Measurements from ENCODE around the gene GPC5.

The GPC5 gene

DNA sequence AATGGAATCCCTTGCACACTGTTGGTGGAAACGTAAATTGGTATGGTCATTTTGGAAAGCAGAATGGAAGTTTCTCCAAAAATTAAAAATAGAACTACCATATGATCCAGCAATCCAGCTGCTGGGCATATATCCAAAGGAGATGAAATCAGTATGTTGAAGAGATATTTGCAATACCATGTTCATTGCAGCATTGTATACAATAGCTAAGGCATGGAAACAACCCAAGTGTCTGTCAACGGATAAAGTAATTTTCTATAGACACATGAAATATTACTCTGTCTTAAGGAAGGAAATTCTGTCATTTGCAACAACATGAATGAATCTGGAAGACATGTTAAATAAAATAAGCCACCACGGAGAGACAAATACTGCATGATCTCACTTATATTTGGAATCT is 124.7 kb downstream of the GPC5 start:
- H3K36me3 Mint-ChIP-seq (ENCODE audit: low read depth): no peaks in the 10 kb centered on the region
- ATAC-seq: no peak
- no peak overlapping the region for H3K4me3 Mint-ChIP-seq

DNA sequence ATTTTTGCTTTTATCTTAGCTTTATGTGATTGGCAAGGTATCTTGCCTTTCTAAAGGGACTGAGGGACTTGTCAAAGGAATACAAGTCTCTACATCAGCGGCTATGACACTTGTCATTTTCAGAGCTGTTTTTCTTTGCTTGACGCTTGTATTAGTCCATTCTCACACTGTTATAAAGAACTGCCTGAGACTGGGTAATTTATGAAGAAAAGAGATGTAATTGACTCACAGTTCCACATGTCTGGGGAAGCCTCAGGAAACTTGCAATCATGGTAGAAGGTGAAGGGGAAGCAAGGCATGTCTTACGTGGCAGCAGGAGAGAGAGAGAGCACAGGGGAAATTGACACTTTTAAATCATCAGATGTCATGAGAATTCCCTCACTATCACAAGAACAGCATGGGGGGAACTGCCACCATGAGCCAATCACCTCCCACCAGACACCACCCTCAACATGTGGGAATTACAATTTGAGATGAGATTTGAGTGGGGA is 128.2 kb downstream of the GPC5 start:
- no peak for DNase-seq
- H3K4me3 Mint-ChIP-seq: no peak overlapping the region
- H3K36me3 Mint-ChIP-seq (ENCODE audit: low read depth): no peaks in the 10 kb centered on the region
- H3K4me1 Mint-ChIP-seq: no peaks in the 10 kb centered on the region
- H3K9me3 Mint-ChIP-seq: peaks cover 4% of the 10 kb centered on the region
- no peaks in the 10 kb centered on the region for H3K27me3 Mint-ChIP-seq
- H3K27ac Mint-ChIP-seq: no peak overlapping the region
- ATAC-seq: no peak

More for the DNA sequence above, 124.7 kb downstream of the GPC5 start:
- Mint-ChIP-seq H3K27me3 (no peaks in the 10 kb centered on the region), H3K4me1 (no peaks in the 10 kb centered on the region), H3K27ac (no peak overlapping the region), H3K9me3 (peaks cover 4% of the 10 kb centered on the region)
- DNase-seq: no peak

DNA sequence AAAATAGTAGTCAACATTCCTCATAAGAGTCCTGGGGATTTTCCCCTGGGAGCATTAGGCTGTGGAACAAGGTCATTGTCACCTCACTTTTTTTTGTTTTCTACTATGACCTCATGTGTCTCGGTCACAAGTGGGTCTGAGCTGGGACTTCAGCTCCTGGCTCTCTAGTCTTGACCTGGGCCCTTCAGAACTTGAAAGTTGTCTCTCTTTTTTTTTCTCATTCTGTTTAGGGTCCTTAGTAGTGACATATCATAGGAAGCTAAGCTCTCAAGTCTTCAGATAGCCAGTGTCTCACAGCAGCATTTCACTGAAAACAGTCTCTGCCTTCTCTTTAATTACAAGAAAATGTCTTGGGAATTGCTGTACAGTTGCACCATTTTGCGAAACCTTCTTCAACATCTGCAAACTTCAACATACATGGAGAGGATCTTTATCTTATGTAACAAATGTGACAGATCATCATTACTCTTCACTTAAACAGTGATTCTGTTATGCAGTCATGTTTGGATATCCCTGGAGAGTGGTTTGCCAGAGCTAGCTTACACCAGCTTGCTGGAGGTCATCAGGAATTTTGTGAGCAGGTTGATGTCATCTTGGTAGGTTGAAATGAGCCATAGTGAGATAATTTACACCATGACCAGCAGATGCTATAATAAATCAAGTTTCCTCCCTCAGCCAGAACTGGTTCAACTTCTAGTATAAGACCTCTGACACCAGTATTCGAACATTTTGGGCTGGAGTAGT is 131.5 kb downstream of the GPC5 start:
- DNase-seq (no peak), ATAC-seq (no peak)
- Mint-ChIP-seq H3K27me3 (no peaks in the 10 kb centered on the region), H3K4me1 (no peaks in the 10 kb centered on the region), H3K4me3 (no peak overlapping the region), H3K9me3 (peaks cover 2% of the 10 kb centered on the region), H3K27ac (no peak overlapping the region), H3K36me3 (ENCODE audit: low read depth) (no peaks in the 10 kb centered on the region)

DNA sequence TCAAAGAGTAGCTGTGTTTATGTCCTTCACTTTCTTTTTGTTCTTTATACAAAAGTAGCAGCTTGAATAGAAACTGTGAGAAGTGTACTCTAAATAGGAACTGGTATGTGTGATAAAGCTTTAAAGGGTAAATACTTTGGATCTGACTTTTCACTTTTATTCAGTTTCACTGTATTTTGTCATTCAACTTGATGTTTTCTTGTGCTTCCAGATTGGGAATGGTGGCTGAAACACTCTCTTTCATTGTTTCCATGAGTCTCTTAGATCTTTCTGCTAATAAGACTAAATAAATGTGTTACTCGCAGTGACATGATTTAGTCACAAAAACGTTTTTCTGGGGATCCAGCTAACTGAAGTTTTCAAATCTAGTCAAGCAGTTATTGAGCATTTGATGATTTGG is 133.2 kb downstream of the GPC5 start:
- H3K9me3 Mint-ChIP-seq: peaks cover 2% of the 10 kb centered on the region
- H3K4me1 Mint-ChIP-seq: no peaks in the 10 kb centered on the region
- no peaks in the 10 kb centered on the region for H3K27me3 Mint-ChIP-seq
- H3K36me3 Mint-ChIP-seq (ENCODE audit: low read depth): no peaks in the 10 kb centered on the region
- ATAC-seq: no peak
- no peak overlapping the region for H3K27ac Mint-ChIP-seq
- no peak overlapping the region for H3K4me3 Mint-ChIP-seq
- no peak for DNase-seq

- Mint-ChIP-seq H3K4me3 (no peak overlapping the region), H3K27ac (no peak overlapping the region), H3K27me3 (no peaks in the 10 kb centered on the region), H3K4me1 (no peaks in the 10 kb centered on the region), H3K36me3 (ENCODE audit: low read depth) (no peaks in the 10 kb centered on the region), H3K9me3 (peaks cover 2% of the 10 kb centered on the region)
- ATAC-seq (no peak), DNase-seq (no peak)
Observed at GRCh38 chr13:91533354-91533753, 134.9 kb downstream of the GPC5 start.

- no peak for ATAC-seq
- H3K27ac Mint-ChIP-seq: no peak overlapping the region
- no peaks in the 10 kb centered on the region for H3K4me1 Mint-ChIP-seq
- peaks cover 2% of the 10 kb centered on the region for H3K9me3 Mint-ChIP-seq
- no peak for DNase-seq
- H3K36me3 Mint-ChIP-seq (ENCODE audit: low read depth): no peaks in the 10 kb centered on the region
- H3K4me3 Mint-ChIP-seq: no peak overlapping the region
- no peaks in the 10 kb centered on the region for H3K27me3 Mint-ChIP-seq
Observed at GRCh38 chr13:91534996-91535395, 136.6 kb downstream of the GPC5 start.

- H3K27ac Mint-ChIP-seq: no peak overlapping the region
- ATAC-seq: no peak
- H3K27me3 Mint-ChIP-seq: no peaks in the 10 kb centered on the region
- no peak overlapping the region for H3K4me3 Mint-ChIP-seq
- peaks cover 2% of the 10 kb centered on the region for H3K9me3 Mint-ChIP-seq
- no peaks in the 10 kb centered on the region for H3K4me1 Mint-ChIP-seq
- no peak for DNase-seq
- H3K36me3 Mint-ChIP-seq (ENCODE audit: low read depth): no peaks in the 10 kb centered on the region
Observed at GRCh38 chr13:91537376-91537775, 139.0 kb downstream of the GPC5 start.

DNA sequence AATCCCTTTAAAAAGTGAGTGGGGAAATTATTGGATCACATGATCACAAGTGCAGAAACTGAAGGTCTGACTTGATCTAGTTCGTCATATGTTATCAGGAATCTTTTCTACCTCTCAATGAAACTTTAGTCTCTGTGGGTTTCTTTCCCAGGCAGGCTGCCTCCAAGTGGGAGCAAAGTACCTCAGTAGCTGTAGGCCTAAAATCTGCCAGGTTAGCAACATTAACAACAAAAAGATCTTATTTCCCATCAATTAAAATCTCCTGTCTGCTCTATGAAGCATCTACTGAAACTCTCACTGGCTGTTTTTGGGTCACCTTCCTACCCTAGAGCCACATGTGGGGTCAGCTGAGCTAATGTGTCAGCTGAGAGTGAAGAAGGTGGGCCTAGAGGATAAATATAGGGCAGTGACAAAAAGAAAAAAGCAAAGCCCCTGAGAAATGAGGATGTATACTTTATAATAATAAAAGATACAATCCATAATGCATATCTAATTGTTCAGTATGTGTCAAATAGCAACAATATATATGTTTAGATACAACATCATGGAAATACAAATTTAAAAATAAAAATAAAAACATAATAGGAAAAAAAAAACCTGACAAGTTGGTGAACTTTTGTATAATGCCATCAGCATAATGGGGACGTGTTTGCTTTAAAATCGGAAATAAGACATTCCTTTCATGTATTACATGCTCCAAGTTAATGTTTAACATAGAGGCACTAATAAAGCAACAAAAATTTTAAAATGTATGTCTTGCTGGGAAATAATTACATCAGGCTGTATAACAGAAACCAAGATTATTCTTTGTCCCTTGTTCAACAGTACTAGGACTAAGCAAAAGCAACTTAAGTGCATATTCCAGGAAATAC is 141.1 kb downstream of the GPC5 start:
- DNase-seq: no peak
- Mint-ChIP-seq H3K27me3 (no peaks in the 10 kb centered on the region), H3K9me3 (no peaks in the 10 kb centered on the region), H3K36me3 (ENCODE audit: low read depth) (no peaks in the 10 kb centered on the region), H3K4me3 (no peak overlapping the region), H3K4me1 (no peaks in the 10 kb centered on the region), H3K27ac (no peak overlapping the region)
- ATAC-seq: no peak

DNA sequence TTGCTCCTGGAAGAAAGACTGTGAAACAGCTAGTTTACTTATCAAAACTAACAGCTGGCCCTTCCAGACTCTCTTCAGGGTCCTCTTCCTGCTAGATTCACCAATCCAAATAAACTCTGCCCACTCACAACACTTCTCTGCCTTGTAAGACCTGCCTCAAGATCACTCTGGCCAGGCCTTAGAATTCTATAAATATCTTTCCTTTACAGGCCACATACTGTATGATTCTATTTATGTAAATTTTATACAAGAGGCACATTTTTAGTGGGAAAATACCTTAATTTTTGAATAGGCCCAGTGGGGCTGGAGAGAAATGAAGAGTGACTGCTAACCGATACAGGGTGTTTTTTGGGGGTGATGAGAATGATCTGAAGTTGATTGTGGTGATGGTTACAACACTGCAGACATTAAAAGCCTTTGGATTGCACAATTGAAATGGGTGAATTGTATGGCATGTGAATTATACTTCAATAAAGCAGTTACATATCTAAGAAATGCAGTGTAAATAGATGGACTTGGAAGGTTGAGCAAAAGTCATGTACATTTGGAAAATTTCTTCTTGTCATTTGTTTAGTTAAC is 141.8 kb downstream of the GPC5 start:
- Mint-ChIP-seq H3K4me3 (no peak overlapping the region), H3K27me3 (no peaks in the 10 kb centered on the region), H3K36me3 (ENCODE audit: low read depth) (no peaks in the 10 kb centered on the region), H3K9me3 (no peaks in the 10 kb centered on the region), H3K4me1 (no peaks in the 10 kb centered on the region), H3K27ac (no peak overlapping the region)
- DNase-seq: no peak
- ATAC-seq: no peak

GRCh38 chr13:91544723-91545122 is 146.3 kb downstream of the GPC5 start:
- ATAC-seq: no peak
- no peaks in the 10 kb centered on the region for H3K4me1 Mint-ChIP-seq
- no peak overlapping the region for H3K4me3 Mint-ChIP-seq
- H3K9me3 Mint-ChIP-seq: no peaks in the 10 kb centered on the region
- no peaks in the 10 kb centered on the region for H3K27me3 Mint-ChIP-seq
- DNase-seq: no peak
- H3K27ac Mint-ChIP-seq: no peak overlapping the region
- no peaks in the 10 kb centered on the region for H3K36me3 Mint-ChIP-seq (ENCODE audit: low read depth)

- Mint-ChIP-seq H3K4me3 (no peak overlapping the region), H3K9me3 (peaks cover 17% of the 10 kb centered on the region)
Observed at GRCh38 chr13:91546900-91547299, 148.5 kb downstream of the GPC5 start.

DNA sequence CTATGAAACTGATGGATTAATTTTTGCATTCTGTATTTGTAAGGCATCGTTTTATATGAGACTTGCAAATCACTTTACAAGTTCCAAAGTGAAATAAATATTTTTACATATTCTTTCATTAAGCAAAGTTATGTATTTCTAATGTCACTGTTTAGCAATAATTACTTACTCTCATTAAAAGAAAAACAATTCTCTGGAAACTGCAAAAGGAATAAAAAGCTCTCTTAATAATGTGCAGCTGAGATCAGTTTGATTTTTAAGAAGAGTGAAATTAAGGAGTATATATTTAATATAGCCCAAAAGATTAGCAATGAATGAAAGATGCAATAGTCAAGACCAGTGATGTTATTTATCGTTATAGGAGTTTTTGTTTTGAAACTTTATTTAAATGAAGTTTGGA is 155.2 kb downstream of the GPC5 start:
- DNase-seq (no peak), ATAC-seq (no peak)
- Mint-ChIP-seq H3K27ac (no peak overlapping the region), H3K4me3 (no peak overlapping the region), H3K36me3 (ENCODE audit: low read depth) (no peaks in the 10 kb centered on the region), H3K9me3 (peaks cover 17% of the 10 kb centered on the region), H3K4me1 (no peaks in the 10 kb centered on the region), H3K27me3 (no peaks in the 10 kb centered on the region)

More at GRCh38 chr13:91546900-91547299, 148.5 kb downstream of the GPC5 start:
- H3K27me3 Mint-ChIP-seq: no peaks in the 10 kb centered on the region
- no peak overlapping the region for H3K27ac Mint-ChIP-seq
- no peaks in the 10 kb centered on the region for H3K36me3 Mint-ChIP-seq (ENCODE audit: low read depth)
- H3K4me1 Mint-ChIP-seq: no peaks in the 10 kb centered on the region
- DNase-seq: no peak
- ATAC-seq: no peak

DNA sequence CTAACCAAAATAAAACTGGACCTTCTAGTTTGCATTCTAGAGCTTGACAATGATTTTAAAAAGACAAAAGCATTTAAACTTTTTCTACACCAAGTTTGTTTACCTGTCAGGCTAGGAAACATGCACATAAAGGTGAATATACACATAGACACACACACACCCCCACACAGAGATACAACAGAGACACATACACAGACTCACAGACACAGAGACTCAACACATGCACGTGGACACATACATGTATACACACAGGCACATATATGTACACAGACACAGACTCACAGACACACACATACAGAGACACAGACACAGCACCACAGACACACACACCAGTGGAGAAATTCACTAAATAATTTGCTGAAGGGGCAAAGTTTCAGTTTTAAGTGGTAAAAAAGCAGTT is 155.7 kb downstream of the GPC5 start:
- Mint-ChIP-seq H3K36me3 (ENCODE audit: low read depth) (no peaks in the 10 kb centered on the region), H3K4me3 (no peak overlapping the region), H3K27ac (no peak overlapping the region), H3K4me1 (no peaks in the 10 kb centered on the region), H3K27me3 (no peaks in the 10 kb centered on the region), H3K9me3 (peaks cover 17% of the 10 kb centered on the region)
- ATAC-seq: no peak
- no peak for DNase-seq

- no peaks in the 10 kb centered on the region for H3K36me3 Mint-ChIP-seq (ENCODE audit: low read depth)
- DNase-seq (no peak), ATAC-seq (no peak)
- H3K9me3 Mint-ChIP-seq: no peaks in the 10 kb centered on the region
- no peaks in the 10 kb centered on the region for H3K27me3 Mint-ChIP-seq
- no peak overlapping the region for H3K4me3 Mint-ChIP-seq
- no peak overlapping the region for H3K27ac Mint-ChIP-seq
- H3K4me1 Mint-ChIP-seq: no peaks in the 10 kb centered on the region
Observed at GRCh38 chr13:91557328-91558090, 159.1 kb downstream of the GPC5 start.
